Activated CD4-positive, CD25-positive, alpha-beta regulatory T cell (primary cell): ENCODE results near the gene KLHL22.
A peak's percentile ranks its signal among the peaks of the same experiment; 100 is the strongest.
"Not testable (repeated sequence)": the region's sequence is repeated elsewhere in the genome, so short reads cannot be mapped to it uniquely, and the experiment has no call there.

Experiments used
- DNase-seq, 4 experiments: peaks; one replicate each; lab custom pipeline; 2025; lab: John Stamatoyannopoulos, UW

Gene KLHL22

GRCh38 chr22:20523086-20523983, 27.7 kb upstream of the KLHL22 start:
- DNase-seq = no peak

GRCh38 chr22:20522134-20523004, 26.8 kb upstream of the KLHL22 start:
- no peak for DNase-seq

GRCh38 chr22:20520093-20520511, 24.5 kb upstream of the KLHL22 start:
- DNase-seq = no peak

- no peak for DNase-seq
Measured at GRCh38 chr22:20519558-20519957, 24.0 kb upstream of the KLHL22 start.

- no peak for DNase-seq
Measured at GRCh38 chr22:20517841-20518592, 22.4 kb upstream of the KLHL22 start.

GRCh38 chr22:20517422-20517821, 21.8 kb upstream of the KLHL22 start:
- DNase-seq = no peak

- no peak for DNase-seq
Measured at GRCh38 chr22:20516399-20516798, 20.8 kb upstream of the KLHL22 start.

GRCh38 chr22:20514658-20515406, 19.2 kb upstream of the KLHL22 start:
- no peak for DNase-seq

GRCh38 chr22:20511578-20512229, 16.1 kb upstream of the KLHL22 start:
- DNase-seq = no peak

- DNase-seq = no peak
Measured at GRCh38 chr22:20510811-20511577, 15.4 kb upstream of the KLHL22 start.

GRCh38 chr22:20509344-20510047, 13.9 kb upstream of the KLHL22 start:
- peak in 1 of 4 experiments; percentile 14 for DNase-seq

GRCh38 chr22:20508815-20509271, 13.2 kb upstream of the KLHL22 start:
- no peak for DNase-seq

GRCh38 chr22:20508067-20508755, 12.6 kb upstream of the KLHL22 start:
- DNase-seq = not testable (repeated sequence)

- peak; percentile 75 to 82 (median 78) for DNase-seq
Measured at GRCh38 chr22:20507253-20508066, 11.9 kb upstream of the KLHL22 start, which contains the start of gene MED15. Gene MED15 (plus strand): TSS chr22:20507610. CDS start chr22:20507679, 69 bp downstream.

- DNase-seq = no peak
Measured at GRCh38 chr22:20506543-20507252, 11.1 kb upstream of the KLHL22 start.

- not testable (repeated sequence) for DNase-seq
Measured at GRCh38 chr22:20504293-20504922, 8.8 kb upstream of the KLHL22 start.
